Melanocyte of skin (primary cell): Measurements from ENCODE around the gene BAG1. TPM values are rescaled to one million over a fixed set of nuclear protein-coding genes. Genes with fewer than 3 reads are reported as not detected.

Source experiments
- total RNA-seq, 2 donors: library from RNA; depleted of rRNA; stranded (reverse); fragments of >200 nt; gene quantifications; 2 replicates each; pipeline ENCODE4 v1.2.3, GENCODE V29; 2012

Gene BAG1
- total RNA-seq = 10 to 100 TPM; 25.8 to 27.3 TPM

DNA sequence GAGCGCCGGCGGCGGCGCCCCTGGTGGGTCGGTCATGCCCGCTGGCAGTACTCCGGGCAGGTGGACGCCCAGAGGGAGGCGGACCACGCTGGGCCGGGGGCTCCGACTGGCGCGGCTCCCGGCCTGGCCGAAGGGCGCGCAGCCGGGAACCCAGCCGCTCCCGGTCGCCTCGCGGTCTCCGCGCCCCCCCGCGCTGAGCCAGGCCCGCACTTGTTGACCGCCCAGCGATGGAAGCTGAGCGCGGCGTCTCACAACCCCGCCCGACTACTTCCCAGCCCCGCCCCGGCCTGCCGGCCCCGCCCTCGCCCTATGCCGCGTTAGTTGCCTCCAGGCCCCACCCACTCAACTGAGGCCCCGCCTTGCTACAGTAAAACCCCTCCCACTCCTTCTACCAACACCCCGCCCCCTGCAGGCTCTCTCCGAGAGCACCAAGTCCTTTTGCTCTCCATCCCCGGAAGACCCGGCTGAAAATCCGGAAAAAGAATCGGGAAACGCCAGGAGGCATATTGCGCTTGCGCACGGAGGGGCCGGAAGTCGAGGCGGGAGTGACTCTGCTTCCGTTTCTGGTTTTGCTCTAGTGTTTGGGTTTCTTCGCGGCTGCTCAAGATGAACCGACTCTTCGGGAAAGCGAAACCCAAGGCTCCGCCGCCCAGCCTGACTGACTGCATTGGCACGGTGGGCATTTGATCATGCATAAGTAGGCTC is at the start of gene BAG1, which contains the start of gene CHMP5:
TSS of gene BAG1 (minus strand) at position 236 of the 705 bp plus-strand sequence.
TSS of gene CHMP5 (plus strand) at position 577 of the 705 bp plus-strand sequence. CDS start at position 607, 30 bp downstream.

DNA sequence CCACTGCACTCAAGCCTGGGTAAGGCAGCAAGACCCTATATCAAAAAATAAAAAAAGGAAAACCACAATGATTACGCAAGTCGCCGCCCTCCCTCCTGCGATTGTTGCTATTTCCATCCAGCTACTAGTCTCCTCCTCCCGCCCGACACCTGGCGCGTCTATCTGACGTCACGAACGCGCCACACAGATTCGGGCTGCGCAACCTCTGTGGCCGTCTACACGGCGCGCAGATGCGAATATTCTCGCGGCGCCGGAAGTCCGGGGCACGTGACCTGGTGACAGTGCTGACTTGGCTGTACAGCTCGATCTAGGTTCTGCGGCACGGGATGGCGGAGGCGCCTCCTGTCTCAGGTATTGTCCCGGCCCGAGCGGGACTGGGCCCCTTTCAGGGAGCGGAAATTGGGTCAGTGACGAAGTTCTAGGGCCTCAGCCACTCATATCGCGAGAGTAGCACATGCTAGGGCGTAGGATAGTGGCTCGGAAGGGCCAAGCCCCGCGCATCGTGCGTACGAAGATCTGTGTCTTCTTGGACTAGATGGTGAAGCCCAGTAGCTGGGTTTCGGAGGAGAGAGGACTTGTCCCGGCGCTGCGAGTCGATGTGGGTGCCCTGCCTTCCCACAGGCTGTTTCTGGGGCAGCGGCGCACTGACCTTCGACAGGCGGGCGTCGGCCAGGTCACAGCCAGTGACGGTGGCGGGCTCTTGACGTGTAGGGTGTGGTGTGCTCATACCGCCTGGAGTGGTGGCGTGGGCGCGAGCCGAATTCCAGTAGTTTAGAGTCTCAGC is 25.9 kb upstream of the BAG1 start, which contains the start of gene NFX1:
TSS of gene NFX1 (plus strand) at position 270 of the 784 bp plus-strand sequence. CDS start at position 327, 57 bp downstream.

DNA sequence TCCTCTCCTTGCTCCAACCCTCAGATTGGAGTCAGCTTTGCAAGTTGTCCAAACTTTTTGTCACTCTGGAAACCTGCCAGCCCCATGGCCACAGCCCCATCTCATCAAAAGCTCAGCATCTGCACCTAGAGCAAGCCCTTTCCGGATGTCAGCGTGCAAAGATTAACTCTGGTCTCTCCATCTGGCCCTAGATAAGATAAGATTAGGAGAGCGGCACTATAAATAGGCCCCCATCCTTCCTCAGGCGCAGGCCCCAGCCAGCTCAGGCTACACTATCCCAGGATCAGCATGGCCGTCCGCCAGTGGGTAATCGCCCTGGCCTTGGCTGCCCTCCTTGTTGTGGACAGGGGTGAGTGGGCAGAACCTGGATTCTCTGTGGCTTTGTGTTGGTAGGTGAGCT is 24.6 kb downstream of the BAG1 start, which contains the start of gene SPINK4:
TSS of gene SPINK4 (plus strand) at position 247 of the 400 bp plus-strand sequence. CDS start at position 289, 42 bp downstream.

Other genes with a start within 250 kb of the BAG1 start
- gene DNAJA1, start 239.4 kb downstream of the BAG1 start, total RNA-seq = 100 to 1,000 TPM; 113 to 189 TPM
- 10 to 100 TPM; 22.7 to 39.6 TPM for gene SMU1, start 188.0 kb downstream of the BAG1 start, total RNA-seq
- gene B4GALT1, start 97.4 kb downstream of the BAG1 start, total RNA-seq = 10 to 100 TPM; 12.4 to 29.3 TPM
- gene SPINK4, start 24.5 kb downstream of the BAG1 start, total RNA-seq = not detected
- 100 to 1,000 TPM; 109 to 149 TPM for gene CHMP5, start 341 bp upstream of the BAG1 start, total RNA-seq
- gene NFX1, start 25.8 kb upstream of the BAG1 start, total RNA-seq = 10 to 100 TPM; 19.3 to 22.4 TPM
- gene AQP7, start 137.9 kb upstream of the BAG1 start, total RNA-seq = under 1 TPM in 1 of 2 donors, not detected in 1; under 0.01 TPM
- gene AQP3, start 182.9 kb upstream of the BAG1 start, total RNA-seq = 1 to 10 TPM in 1 of 2 donors, not detected in 1; 1.0 TPM
- 10 to 100 TPM; 32.0 to 56.9 TPM for gene NOL6, start 209.2 kb upstream of the BAG1 start, total RNA-seq